Hair follicle dermal papilla cell (primary cell): ENCODE data around the gene LSM5. TPM values are rescaled to one million over a fixed set of nuclear protein-coding genes. Genes with fewer than 3 reads are reported as not detected.

Experiments used
- total RNA-seq: library from RNA; depleted of rRNA; stranded (reverse); fragments of >200 nt; gene quantifications from 2 replicates; pipeline ENCODE4 v1.2.3, GENCODE V29; 2012

LSM5 gene
- 9.4 and 15.2 TPM in 2 replicates for total RNA-seq

GRCh38 chr7:32490127-32490796 lies at the start of gene LSM5:
Gene LSM5 (minus strand): TSS chr7:32490380. CDS start chr7:32490365, 15 bp downstream.

GRCh38 chr7:32495298-32496051 lies 5.3 kb upstream of the LSM5 start, which contains the start of gene AVL9:
Gene AVL9 (plus strand): TSS chr7:32495489. CDS start chr7:32495710, 221 bp downstream.

Other genes starting within 250 kb of the LSM5 start
- 42.2 and 44.1 TPM in 2 replicates for gene AVL9, start 5.1 kb upstream of the LSM5 start, total RNA-seq